Natural killer cell treated with Interleukin-12 subunit alpha and Interleukin-12 subunit beta and Interleukin-15 and Interleukin-18, amount 100 ng/mL, for 72 hours (primary cell): Measurements from ENCODE around the gene FRY. TPM values are rescaled to one million over a fixed set of nuclear protein-coding genes. Genes with fewer than 3 reads are reported as not detected.

Source experiments
- ATAC-seq, 2 donors: fragments of 150-1000 bp; cut with Tn5 transposase in 1 of 2; sonication (Bioruptor Pico), chemical (Tn5 transposase) in 1 of 2; 2 replicates each; pipeline ENCODE4 v1.10.0; 2021
- DNase-seq: peaks from one replicate; pipeline ENCODE4 v3.0.0; 2022; ENCODE audit warnings: low spot score
- H3K27ac Mint-ChIP-seq, 2 donors: 1 replicate in 1 of 2; 2 replicates in 1 of 2; pipeline ENCODE4 v1.8.0; 2022; ENCODE audit warnings: mixed read lengths in 2 of 2, mild to moderate bottlenecking in 1 of 2, moderate library complexity in 1 of 2
- H3K27me3 Mint-ChIP-seq, 2 donors: 1 replicate in 1 of 2; 2 replicates in 1 of 2; pipeline ENCODE4 v1.8.0; 2022; ENCODE audit warnings: mixed read lengths in 2 of 2
- H3K36me3 Mint-ChIP-seq: one replicate; pipeline ENCODE4 v1.8.0; 2022; ENCODE audit warnings: mixed read lengths
- H3K4me1 Mint-ChIP-seq, 2 donors: 1 replicate in 1 of 2; 2 replicates in 1 of 2; pipeline ENCODE4 v1.8.0; 2022; ENCODE audit warnings: low read depth in 2 of 2, mixed read lengths in 2 of 2, mild to moderate bottlenecking in 1 of 2
- H3K4me3 Mint-ChIP-seq: one replicate; pipeline ENCODE4 v1.8.0; 2022; ENCODE audit warnings: mixed read lengths
- H3K9me3 Mint-ChIP-seq: 2 replicates; pipeline ENCODE4 v1.8.0; 2022; ENCODE audit warnings: mixed read lengths
- total RNA-seq, 2 donors: library from RNA; stranded (reverse); gene quantifications; one replicate each; pipeline ENCODE4 v1.2.3, GENCODE V29; 2022

Gene FRY
- total RNA-seq, 2 donors from 2014 or later: 1.5 to 6.1 TPM

DNA sequence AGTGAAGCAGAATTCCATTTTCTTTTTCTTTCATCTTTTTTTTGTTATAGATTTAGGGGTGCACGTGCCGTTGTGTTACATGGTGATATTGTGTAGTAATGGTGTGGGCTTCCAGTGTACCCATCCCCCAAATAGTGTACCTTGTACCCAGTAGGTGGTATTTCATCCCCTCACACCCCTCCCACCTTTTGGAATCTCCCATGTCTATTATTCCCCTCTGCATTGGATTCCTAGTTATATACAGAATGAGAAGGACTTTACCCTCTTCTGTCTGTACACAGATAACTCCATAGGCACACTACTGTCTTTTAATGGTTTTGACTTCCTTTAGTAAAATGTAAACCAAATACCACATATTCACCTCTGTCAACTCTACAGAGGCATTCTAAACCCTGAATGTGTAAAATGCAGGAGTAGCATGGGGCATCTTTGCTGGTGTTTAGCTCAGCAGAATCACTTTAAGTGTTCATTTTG lies 28.0 kb downstream of the FRY start:
- Mint-ChIP-seq H3K9me3 (no peaks in the 10 kb centered on the region), H3K27ac (no peak overlapping the region)

GRCh38 chr13:32060401-32060878 lies 28.9 kb downstream of the FRY start:
- Mint-ChIP-seq H3K27me3 (no peaks in the 10 kb centered on the region), H3K9me3 (no peaks in the 10 kb centered on the region), H3K36me3 (no peaks in the 10 kb centered on the region), H3K4me3 (no peak overlapping the region), H3K27ac (no peak overlapping the region), H3K4me1 (no peaks in the 10 kb centered on the region)
- ATAC-seq (no peak), DNase-seq (no peak)

More for the DNA sequence above, 28.0 kb downstream of the FRY start:
- Mint-ChIP-seq H3K4me1 (no peaks in the 10 kb centered on the region), H3K36me3 (no peaks in the 10 kb centered on the region), H3K27me3 (no peaks in the 10 kb centered on the region), H3K4me3 (no peak overlapping the region)
- no peak for ATAC-seq
- no peak for DNase-seq

GRCh38 chr13:32063619-32064233 lies 32.2 kb downstream of the FRY start:
- no peak overlapping the region for H3K27ac Mint-ChIP-seq
- H3K4me1 Mint-ChIP-seq: no peaks in the 10 kb centered on the region
- ATAC-seq: no peak
- no peaks in the 10 kb centered on the region for H3K9me3 Mint-ChIP-seq
- no peak overlapping the region for H3K4me3 Mint-ChIP-seq
- no peaks in the 10 kb centered on the region for H3K36me3 Mint-ChIP-seq
- no peak for DNase-seq
- no peaks in the 10 kb centered on the region for H3K27me3 Mint-ChIP-seq

GRCh38 chr13:32067149-32067961 lies 35.8 kb downstream of the FRY start:
- DNase-seq (no peak), ATAC-seq (no peak)
- no peak overlapping the region for H3K4me3 Mint-ChIP-seq
- H3K27ac Mint-ChIP-seq: no peak overlapping the region
- no peaks in the 10 kb centered on the region for H3K9me3 Mint-ChIP-seq
- H3K4me1 Mint-ChIP-seq: no peaks in the 10 kb centered on the region
- no peaks in the 10 kb centered on the region for H3K27me3 Mint-ChIP-seq
- H3K36me3 Mint-ChIP-seq: no peaks in the 10 kb centered on the region

DNA sequence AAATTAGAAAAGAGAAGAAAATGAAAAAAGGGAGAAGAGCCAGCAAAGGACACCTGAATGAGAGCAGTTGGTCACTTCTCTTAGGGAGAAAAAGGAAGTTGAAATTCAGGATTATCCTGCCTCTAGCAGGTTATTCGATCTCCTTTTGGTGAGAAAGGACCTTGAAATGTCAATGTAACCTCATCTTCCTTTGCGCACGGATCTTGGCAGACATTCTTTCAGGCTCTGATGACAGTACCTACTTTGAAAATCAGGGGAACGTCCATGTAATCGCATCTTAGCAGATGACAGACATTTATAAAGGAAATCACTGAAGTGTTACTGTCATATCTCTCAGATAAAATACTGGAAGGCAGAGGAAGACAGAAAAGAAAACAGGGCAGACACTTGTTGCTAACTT lies 36.7 kb downstream of the FRY start:
- ATAC-seq (no peak), DNase-seq (no peak)
- Mint-ChIP-seq H3K9me3 (no peaks in the 10 kb centered on the region), H3K27me3 (no peaks in the 10 kb centered on the region), H3K27ac (no peak overlapping the region), H3K36me3 (no peaks in the 10 kb centered on the region), H3K4me1 (no peaks in the 10 kb centered on the region), H3K4me3 (no peak overlapping the region)

- no peak overlapping the region for H3K27ac Mint-ChIP-seq
- H3K4me3 Mint-ChIP-seq: no peak overlapping the region
- no peaks in the 10 kb centered on the region for H3K4me1 Mint-ChIP-seq
- H3K9me3 Mint-ChIP-seq: no peaks in the 10 kb centered on the region
- DNase-seq: no peak
- no peaks in the 10 kb centered on the region for H3K36me3 Mint-ChIP-seq
- ATAC-seq: no peak
- H3K27me3 Mint-ChIP-seq: no peaks in the 10 kb centered on the region
Observed at GRCh38 chr13:32073180-32073864, 41.7 kb downstream of the FRY start.

- Mint-ChIP-seq H3K4me3 (no peak overlapping the region), H3K36me3 (no peaks in the 10 kb centered on the region), H3K27ac (no peak overlapping the region), H3K9me3 (no peaks in the 10 kb centered on the region), H3K27me3 (no peaks in the 10 kb centered on the region), H3K4me1 (no peaks in the 10 kb centered on the region)
- ATAC-seq (no peak), DNase-seq (no peak)
Observed at GRCh38 chr13:32075170-32075851, 43.7 kb downstream of the FRY start.

DNA sequence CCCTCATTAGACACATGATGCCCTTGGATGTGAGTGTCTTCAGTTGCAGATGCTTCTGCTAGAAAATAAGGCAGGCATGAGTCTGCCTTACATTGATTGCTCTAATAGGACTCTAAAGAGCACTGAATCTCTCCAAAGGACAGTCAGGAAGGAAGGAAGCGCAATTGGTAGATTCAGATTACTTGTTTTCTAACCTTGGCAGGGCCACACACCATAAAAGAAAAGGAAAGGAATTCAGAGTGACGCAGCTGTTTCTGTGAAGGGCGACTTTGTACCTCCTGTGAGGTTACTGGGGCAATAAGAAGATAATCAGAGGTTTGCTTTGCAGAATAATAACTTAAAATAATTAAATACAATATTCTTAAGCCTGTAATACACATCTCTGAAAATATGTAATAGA lies 48.0 kb downstream of the FRY start:
- no peaks in the 10 kb centered on the region for H3K9me3 Mint-ChIP-seq
- no peaks in the 10 kb centered on the region for H3K36me3 Mint-ChIP-seq
- no peak for ATAC-seq
- peaks cover 0 to 4% of the 10 kb centered on the region in 2 donors for H3K4me1 Mint-ChIP-seq
- no peaks in the 10 kb centered on the region for H3K27me3 Mint-ChIP-seq
- no peak for DNase-seq
- no peak overlapping the region for H3K27ac Mint-ChIP-seq
- H3K4me3 Mint-ChIP-seq: no peak overlapping the region

GRCh38 chr13:32080328-32080744 lies 48.8 kb downstream of the FRY start:
- Mint-ChIP-seq H3K9me3 (no peaks in the 10 kb centered on the region), H3K27me3 (no peaks in the 10 kb centered on the region), H3K36me3 (no peaks in the 10 kb centered on the region), H3K4me1 (peaks cover 0 to 4% of the 10 kb centered on the region in 2 donors), H3K4me3 (no peak overlapping the region), H3K27ac (no peak overlapping the region)
- DNase-seq (no peak), ATAC-seq (peak in 1 of 2 donors; percentile 36)

DNA sequence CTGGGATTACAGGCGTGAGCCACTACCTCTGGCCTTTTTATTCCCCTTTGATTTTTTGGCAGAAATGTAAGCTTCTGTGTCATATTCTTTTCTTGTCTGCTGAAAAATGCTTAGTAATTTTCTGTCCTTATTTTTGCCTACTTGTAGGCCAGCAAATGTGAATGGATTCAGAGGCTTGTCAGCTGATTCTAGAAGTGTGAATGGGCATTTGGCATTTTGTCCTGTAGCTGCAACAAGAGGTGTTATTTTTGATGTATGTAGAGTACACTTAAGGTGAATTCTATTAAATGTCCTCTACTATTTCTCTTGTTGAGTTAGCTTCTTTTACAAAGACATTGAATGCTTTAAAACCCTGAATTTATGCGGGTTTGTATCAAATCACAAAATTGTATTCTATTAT lies 50.0 kb downstream of the FRY start:
- no peak overlapping the region for H3K27ac Mint-ChIP-seq
- peaks cover 0 to 4% of the 10 kb centered on the region in 2 donors for H3K4me1 Mint-ChIP-seq
- H3K27me3 Mint-ChIP-seq: no peaks in the 10 kb centered on the region

GRCh38 chr13:32086366-32086765 lies 54.8 kb downstream of the FRY start:
- no peak overlapping the region for H3K27ac Mint-ChIP-seq
- H3K27me3 Mint-ChIP-seq: no peaks in the 10 kb centered on the region
- H3K36me3 Mint-ChIP-seq: no peaks in the 10 kb centered on the region
- no peak overlapping the region for H3K4me3 Mint-ChIP-seq
- ATAC-seq: no peak
- no peak for DNase-seq
- H3K9me3 Mint-ChIP-seq: no peaks in the 10 kb centered on the region
- H3K4me1 Mint-ChIP-seq: peaks cover 4 to 12% of the 10 kb centered on the region in 2 donors

More for the DNA sequence above, 50.0 kb downstream of the FRY start:
- Mint-ChIP-seq H3K4me3 (no peak overlapping the region), H3K36me3 (no peaks in the 10 kb centered on the region), H3K9me3 (no peaks in the 10 kb centered on the region)
- ATAC-seq (no peak), DNase-seq (no peak)

GRCh38 chr13:32086791-32087441 lies 55.3 kb downstream of the FRY start:
- Mint-ChIP-seq H3K4me1 (peaks cover 4 to 12% of the 10 kb centered on the region in 2 donors), H3K4me3 (no peak overlapping the region), H3K36me3 (no peaks in the 10 kb centered on the region), H3K9me3 (no peaks in the 10 kb centered on the region), H3K27ac (no peak overlapping the region), H3K27me3 (no peaks in the 10 kb centered on the region)
- ATAC-seq: no peak
- no peak for DNase-seq
